HG03280 (cell line): ENCODE measurements around the gene PLAU.
"Not testable (repeated sequence)": the region's sequence is repeated elsewhere in the genome, so short reads cannot be mapped to it uniquely, and the experiment has no call there.

Experiments used
- ATAC-seq: cut with Tn5 transposase; IDR thresholded peaks from one replicate; pipeline ENCODE4 v1.9.1; 2021; ENCODE audit warnings: mild to moderate bottlenecking, moderate library complexity; ENCODE audit not compliant: unreplicated experiment

The PLAU gene

DNA sequence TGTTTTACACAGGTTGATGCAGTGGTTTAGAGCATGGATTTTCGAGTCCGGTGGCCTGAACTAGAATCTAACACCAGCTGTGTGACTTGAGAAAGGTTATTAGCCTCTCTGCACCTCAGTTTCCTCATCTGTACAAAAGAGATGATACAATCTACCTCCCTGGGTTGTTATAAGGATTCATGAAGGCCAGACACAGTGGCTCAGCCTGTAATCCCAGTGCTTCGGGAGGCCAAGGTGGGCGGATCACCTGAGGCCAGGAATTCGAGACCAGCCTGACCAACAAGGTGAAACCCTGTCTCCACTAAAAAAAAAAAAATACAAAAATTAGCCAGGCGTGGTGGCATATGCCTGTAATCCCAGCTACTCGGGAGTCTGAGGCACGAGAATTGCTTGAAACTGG lies 8.5 kb downstream of the PLAU start:
- ATAC-seq: not testable (repeated sequence)

DNA sequence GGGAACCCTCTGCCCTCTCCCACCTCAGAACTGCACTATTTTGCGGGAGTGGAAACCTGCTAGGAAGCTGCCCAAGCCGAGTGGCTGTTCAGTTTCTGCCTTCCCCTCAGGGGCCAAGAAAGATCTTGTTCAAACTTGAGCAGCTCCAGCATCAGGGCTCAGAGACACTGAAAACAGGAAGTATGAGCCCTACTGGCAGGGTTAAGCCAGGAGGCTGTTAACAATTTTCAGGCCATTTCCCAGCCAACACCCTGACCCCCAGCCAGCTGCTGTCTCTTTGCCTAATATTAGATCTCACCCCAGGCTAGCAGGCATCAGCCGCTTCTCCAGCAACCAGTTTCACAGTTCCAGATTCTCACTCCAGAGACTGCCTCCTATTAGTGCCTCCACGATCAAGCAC lies 9.2 kb downstream of the PLAU start:
- ATAC-seq: no peak

DNA sequence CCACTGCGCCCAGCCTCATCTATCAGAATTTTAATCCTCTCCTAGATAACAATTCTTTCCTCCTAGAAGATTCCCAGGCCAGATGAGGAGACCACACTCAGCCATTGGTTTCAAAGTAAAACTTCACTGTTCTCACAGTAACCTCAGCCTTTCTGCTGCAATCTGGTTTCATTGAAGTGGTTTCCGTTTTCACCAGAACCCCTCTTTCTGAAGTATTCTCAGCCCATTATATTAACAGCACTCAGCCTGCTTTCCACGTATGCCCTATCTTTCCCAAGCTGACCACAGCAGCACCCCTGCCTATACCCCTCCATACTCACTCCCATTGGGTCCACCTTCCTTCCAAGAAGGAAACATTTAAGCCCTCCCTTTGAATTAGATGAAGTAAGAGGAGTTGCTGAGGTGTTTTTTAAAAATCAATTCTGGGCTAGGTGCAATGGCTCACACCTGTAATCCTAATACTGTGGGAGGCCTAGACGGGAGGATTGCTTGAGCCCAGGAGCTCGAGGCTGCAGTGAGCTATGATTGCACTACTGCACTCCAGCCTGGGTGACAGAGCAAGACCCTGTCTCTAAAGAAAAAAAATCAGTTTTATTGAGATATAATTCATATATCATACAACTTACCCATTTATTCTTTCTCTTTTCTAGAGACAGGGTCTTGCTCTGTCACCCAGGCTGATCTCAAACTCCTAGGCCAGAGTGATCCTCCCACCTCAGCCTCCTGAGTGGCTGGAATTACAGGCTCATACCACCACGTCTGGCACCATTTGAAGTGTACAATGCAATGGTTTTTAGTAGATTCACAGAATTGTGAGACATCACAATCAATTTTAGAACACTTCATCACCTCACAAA lies 11.3 kb downstream of the PLAU start:
- ATAC-seq: no peak

DNA sequence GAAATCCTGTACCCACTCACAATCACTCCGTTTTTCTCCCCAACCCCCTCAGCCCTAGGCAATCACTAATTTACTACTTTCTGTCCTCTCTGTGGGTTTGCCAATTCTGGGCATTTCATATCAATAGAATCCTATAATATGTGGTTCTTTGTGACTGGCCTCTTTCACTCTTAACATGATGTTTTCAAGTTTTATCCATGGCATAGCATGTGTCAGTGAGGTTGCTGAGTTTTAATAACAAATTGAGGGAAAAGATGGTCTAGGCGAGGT lies 11.9 kb downstream of the PLAU start:
- ATAC-seq: no peak

DNA sequence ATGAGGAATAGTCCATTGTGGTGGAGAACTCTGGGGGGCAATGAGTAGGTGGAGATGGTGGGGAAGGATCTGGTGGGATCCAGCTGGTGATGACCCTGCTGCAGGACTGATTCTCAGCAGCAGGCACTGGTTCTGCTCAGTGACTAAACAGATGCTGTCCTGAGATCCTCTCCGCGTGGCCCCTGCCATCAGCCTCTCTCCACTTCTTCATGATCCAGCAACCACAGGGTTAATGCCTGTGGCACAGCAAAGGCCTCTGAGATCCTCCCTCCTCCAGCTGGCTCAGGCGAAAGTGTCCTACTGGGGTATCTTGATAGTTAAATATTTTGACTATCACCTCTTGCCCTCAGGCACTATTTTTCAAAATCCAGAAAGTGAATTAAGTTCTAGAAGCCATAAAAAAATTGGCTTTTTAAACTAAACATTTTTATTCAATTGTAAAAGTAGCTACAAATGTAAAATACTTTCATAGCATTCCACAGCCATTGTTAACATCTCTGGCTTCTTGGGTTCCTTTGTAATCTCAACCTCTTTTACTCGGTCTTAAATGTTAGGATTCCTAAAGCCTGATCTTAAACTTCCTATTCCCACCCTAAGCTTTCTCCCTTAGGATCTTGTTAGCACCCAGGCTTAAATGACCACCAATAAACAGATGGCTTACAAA lies 13.1 kb downstream of the PLAU start:
- ATAC-seq: no peak

DNA sequence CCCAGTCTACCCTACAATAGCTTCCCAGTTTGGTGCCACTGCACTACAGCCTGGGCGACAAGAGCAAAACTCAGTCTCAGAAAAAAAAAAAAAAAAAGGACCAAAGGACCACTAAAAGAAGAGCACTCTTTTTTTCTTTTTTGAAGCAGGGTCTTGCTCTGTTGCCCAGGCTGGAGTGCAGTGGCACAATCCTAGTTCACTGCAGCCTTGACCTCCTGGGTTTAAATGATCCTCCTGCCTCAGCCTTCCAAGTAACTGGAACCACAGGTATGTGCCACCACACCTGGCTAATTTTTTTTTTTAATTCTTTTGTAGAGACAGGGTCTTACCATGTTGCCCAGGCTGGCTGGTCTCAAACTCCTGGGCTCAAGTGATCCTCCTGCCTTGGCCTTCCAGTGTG lies 14.0 kb downstream of the PLAU start:
- ATAC-seq: no peak

DNA sequence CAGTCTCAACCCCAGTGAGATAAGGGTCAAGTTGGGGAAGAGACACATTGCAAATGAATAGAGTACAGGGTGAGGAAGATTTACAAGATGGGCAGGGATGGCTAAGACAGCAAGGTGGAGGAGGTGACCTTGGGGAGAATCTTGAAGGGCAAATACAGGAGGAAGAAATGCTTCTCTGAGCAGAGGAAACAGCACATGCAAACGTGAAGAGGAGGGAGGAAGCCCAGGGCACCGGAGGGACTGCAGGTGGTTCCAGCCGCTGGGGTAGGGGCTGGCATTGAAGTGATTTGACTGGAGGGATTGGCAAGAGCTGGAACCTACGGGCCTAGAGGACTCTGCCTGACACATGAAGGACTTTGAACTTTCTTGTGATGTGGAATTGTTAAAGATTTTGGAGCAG lies 14.6 kb downstream of the PLAU start:
- no peak for ATAC-seq

DNA sequence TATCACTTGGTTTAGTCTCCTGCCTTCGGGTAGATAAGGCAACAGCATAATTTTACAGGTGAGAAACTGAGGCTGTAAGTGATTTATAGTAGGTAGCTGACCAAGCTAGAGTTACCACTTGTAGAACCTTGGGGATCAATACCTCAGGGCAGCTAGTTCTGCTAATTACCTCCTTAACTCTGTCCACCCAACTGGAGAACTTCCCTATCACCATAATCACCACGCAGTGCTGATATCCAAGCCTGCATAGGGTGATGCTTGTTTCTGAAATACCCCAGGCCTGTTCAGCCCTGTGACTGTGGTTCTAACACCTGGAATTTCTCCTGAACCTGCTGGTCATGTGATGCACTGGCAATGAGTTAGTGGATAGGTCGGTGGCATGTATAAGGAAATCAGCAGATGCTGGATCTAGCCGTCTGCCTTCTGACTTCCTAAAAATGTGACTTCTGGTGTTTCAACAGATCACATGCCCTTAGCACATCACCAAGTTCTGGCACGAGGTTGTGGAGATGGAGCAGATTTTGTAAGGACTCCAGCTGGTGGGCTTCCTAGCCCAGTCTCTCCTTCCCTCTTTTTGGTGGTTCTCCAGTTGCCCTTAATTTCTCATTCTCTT lies 15.3 kb downstream of the PLAU start:
- no peak for ATAC-seq

DNA sequence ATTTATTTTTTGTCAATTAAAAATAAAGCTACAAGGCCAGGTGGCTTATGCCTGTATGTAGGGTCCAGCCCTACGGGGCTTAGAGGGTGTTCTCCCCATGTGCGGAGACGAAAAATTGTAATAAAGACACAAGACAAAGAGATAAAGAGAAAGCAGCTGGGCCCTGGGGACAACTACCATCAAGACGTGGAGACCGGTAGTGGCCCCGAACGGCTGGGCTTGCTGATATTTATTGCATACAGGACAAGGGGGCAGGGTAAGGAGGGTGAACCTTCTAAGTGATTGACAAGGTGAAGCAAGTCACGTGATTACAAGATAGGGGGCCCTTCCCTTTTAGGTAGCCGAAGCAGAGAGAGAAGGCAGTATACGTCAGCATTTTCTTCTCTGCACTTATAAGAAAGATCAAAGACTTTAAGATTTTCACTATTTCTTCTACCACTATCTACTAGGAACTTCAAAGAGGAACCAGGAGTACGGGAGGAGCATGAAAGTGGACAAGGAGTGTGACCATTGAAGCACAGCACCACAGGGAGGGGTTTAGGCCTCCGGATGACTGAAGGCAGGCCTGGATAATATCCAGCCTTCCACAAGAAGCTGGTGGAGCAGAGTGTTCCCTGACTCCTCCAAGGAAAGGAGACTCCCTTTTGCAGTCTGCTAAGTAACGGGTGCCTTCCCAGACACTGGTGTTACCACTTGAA lies 19.8 kb downstream of the PLAU start:
- ATAC-seq: not testable (repeated sequence)

DNA sequence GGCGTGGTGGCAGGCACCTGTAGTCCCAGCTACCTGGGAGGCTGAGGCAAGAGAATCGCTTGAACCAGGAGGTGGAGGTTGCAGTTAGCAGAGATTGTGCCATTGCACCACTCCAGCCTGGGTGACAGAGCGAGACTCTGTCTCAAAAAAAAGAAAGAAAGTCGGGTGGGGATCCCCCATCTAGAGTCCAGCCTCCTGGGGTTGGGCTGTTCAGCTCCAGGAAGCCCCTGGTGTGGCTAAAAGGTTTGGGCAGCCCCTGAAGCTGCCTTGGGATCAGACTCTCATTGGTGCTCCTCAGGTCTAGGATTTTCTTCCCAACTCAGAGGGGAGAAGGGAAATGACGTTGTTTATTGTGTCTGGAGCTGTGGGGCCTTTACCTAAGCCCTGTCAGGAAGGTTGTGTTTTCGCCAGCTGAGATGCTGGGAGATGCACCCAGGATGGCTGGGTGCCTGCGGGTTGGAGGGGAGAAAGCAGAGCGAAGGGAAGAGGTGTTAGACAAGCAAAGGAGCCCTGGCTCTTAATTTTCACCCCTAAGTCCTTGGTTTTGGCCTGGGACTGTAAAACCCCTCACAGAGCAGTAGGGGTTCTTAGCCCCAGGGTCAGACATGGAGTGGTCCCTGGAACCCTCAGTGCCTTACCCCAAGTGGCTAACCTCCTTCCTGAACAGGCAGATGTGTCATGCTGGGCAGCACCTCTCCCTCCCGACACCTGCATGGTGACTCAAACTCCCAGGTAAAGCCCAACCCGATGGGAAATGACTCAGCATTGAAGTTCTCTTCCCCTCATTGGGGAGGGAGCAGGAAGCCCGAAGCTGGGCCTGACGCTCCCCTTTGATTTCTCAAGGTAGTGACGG lies 21.1 kb downstream of the PLAU start:
- ATAC-seq: no peak

DNA sequence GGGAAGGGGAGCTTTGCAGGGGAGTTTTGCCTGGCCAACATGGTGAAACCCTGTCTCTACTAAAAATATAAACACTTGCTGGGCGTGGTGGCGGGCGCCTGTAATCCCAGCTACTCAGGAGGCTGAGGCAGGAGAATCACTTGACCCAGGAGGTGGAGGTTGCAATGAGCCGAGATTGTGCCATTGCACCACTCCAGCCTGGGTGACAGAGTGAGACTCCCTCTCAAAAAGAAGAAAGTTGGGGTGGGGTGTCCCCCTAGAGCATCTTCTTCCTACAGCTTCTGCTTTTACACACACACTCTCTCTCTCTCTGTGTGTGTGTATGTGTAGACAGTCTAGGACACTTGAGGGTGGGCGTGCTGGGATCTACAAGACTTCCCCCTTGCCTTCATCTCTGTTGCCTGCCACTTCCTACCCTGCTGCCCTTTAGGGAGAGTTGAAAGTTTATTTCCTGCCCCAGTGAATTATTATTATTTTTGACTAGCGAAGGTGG lies 21.7 kb downstream of the PLAU start:
- no peak for ATAC-seq

DNA sequence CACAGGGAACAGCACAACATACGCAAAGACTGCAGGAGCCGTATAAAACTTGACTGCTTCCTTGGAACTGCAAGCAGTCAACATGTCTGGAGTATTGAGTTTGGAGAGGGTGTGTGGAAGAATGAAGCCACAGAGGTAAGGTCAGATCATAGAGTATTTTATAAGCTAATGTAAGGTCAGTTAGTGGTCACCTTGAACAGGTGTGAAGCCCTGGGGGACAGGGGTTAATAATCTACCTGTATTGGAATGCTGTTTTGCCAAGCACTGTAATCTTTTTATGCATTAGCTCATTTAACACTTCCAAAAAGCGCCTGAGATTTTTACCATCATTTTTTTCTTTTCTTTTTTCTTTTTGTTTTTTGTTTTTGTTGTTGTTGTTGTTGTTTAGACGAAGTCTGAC lies 23.1 kb downstream of the PLAU start:
- no peak for ATAC-seq

DNA sequence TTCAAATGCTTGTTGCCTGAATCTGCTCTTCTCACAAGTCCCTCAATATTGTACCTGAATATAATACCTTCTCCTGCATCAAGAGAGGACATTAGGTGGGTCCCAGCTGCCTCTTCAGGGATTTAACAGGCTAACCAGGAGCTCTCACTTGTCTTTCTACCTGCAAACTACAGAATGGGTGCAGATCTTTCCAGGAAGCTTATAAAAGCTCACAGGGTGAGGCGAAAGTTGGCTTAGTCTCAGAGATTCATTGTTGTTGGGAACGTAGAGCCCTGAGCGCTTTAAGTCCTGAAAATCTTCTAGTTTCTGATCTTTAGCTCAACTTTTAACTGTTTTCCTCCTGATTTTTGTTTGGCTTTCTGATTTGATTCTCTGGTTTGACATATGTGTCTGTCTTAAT lies 25.0 kb downstream of the PLAU start:
- ATAC-seq: no peak

DNA sequence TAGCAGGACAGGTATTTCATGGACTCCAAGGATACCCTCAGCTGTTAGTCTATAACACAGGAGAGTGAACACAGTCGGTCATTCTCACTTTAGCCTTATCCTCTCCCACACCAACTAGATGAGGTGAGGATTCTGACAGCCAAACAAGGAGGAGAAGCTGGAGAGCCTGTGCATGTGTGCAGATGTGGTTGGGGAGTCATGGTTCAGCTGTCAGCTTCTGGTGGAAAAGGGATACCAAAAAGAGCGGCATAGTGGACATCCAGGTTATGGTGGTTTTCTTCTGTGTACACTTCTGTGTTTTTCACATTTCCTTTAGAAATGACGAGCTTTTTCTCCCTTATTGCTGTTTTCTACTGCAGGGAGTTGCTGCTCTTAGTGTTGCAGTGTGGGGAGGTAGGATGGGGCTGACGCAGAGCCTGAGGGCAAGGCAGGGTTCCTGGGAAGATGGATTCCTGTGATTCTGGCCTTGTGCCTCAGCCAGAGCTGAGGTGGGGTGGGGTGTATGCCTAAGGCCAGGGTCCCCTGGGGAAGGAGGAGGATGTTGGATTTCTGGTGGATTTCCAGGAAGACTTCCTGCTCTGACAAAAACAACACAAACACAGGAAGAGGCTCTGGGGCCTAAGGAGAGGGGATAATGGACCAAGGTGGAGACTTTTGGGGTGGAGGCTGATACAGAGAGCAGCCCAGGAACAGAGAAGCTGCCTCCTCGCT lies 26.6 kb downstream of the PLAU start:
- no peak for ATAC-seq

DNA sequence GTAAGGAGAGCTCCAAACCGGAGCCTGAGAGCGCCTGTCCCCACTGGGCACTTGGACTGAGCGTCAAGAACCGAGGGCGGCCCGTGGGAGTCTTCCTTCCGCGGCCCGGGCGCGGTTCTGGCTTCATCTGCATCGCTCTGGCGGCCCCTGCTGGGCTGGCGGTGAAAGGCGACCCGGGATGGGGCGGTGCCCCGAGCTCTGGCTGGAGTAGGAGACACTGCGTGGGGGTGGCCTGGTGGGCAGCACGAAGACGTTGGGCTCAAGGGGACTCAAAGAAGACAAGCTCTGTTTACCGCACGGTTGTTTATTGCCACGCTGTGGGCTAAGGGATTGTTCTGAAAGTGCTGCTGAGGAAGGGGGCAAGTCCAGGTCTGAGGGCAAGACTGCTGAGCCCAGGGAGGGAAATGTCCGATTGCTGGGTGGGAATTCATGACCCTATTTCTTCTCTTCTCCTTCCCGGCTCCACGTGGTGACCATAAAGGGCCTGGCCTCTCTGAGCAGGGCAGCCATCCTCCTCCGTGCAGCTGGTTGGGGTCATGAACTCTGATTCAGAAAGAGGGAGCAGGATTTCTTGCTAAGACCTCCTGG lies 29.8 kb downstream of the PLAU start:
- ATAC-seq: peak; percentile 70

DNA sequence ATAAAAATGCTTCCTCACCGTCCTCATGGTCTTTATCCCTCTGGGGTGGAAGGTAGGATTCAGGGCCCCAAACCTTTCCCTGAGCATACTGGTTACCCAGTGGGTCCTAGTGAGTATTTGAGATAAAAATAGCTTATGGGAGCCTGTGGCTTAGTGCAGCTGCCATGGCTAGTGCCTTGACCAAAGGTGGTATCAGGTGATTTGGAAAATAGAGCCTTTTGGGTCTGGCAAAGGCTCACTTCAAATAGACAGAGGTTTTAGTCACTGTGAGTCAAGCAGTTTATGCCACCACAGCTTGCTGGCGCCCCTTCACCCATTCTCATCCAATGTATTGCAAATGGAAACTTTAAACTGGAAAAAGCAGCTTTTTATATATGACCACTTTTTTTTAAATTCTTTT lies 30.4 kb downstream of the PLAU start:
- ATAC-seq: no peak

DNA sequence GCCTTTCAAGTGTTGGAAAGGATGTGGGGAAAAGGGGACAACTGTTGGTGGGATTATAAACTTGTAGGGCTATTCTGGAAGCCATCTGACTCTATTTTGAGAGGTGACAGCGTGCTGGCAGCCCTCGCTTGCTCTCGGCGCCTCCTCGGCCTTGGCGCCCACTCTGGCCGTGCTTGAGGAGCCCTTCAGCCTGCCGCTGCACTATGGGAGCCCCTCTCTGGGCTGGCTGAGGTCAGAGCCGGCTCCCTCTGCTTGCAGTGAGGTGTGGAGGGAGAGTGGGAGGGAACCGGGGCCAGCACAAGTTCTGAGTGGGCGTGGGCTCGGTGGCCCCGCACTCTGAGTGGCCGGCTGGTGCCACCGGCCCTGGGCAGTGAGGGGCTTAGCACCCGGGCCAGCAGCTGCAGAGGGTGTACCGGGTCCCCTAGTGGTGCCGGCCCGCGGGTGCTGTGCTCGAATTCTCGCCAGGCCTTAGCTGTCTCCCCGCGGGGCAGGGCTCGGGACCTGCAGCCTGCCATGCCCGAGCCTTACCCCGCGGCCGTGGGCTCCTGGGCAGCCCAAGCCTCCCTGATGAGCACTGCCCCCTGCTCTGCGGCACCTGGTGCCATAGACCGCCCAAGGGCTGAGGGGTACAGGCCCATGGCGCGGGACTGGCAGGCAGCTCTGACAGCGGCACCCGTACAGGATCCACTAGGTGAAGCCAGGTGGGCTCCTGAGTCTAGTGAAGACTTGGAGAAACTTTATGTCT lies 33.6 kb downstream of the PLAU start:
- no peak for ATAC-seq

DNA sequence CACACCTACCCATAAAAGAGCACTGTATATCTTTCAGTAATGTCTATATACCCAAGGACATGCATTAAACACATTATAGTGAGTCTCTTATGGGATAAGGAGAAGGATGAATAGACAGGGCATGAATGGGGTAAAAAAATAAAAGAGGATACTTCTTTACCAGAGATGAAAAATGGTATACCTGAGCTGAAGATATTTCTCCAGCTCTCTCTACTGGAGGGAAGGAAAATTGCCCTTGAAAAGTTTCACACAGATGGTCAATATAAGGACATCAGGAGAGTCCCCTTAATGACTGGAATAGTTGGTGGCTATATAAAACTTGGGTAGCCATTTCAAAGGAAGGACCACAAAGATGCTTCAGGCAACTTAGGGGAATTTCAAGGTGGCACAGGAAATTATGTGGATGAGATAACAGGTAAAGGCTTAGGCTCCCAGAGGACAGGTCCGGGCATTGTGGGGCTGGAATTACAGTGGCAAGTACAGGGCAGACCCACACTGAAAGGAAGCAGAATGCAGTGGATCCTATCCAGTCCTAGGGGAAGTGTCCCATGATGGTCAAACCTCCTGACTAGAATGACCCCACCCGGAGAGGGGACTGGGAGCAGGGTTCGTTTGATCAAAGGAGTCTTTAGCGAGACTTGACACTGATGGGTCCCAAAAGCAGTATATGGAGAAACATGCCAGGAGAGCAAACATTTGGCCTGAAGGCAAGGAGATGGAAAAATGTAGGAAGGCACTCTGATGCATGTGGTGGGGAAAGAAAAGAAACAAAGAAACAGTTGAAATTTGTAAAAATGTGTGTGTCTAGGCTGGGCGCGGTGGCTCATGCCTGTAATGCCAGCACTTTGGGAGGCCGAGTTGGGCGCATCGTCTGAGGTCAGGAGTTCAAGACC lies 35.6 kb downstream of the PLAU start:
- ATAC-seq: no peak
